Brain microvascular endothelial cell (primary cell): Measurements from ENCODE around the gene CLEC4A.
"Not testable (repeated sequence)": the region's sequence is repeated elsewhere in the genome, so short reads cannot be mapped to it uniquely, and the experiment has no call there.

ENCODE experiments used
- DNase-seq: peaks from one replicate; pipeline ENCODE4 v3.0.0-alpha.2; 2020
- H3K27ac ChIP-seq: fragments of 250-450 bp; sonication (Bioruptor Pico); 2 replicates; pipeline ENCODE4 v1.5.1; 2020; ENCODE audit warnings: mild to moderate bottlenecking, moderate library complexity
- H3K27me3 ChIP-seq: fragments of 250-450 bp; sonication (Bioruptor Pico); replicated peaks from 2 replicates; pipeline ENCODE4 v1.5.1; 2020; ENCODE audit warnings: mild to moderate bottlenecking
- H3K36me3 ChIP-seq: fragments of 250-450 bp; sonication (Bioruptor Pico); replicated peaks from 2 replicates; pipeline ENCODE4 v1.5.1; 2020; ENCODE audit warnings: mild to moderate bottlenecking
- H3K4me3 ChIP-seq: 2 replicates; pipeline ENCODE4 v1.5.1; 2011; ENCODE audit warnings: low read depth, mild to moderate bottlenecking, control low read depth, low read length, moderate library complexity
- in situ Hi-C: cut with HindIII; loops from 2 replicates; pipeline ENCODE4 v1.10.0; 2017; ENCODE audit warnings: low sequenced_read_pairs, low pct_ligation_motif_present
- TF ChIP-seq, protein P1 (sequence below): IDR thresholded peaks from 2 replicates; pipeline ENCODE4 v1.5.1; 2011; ENCODE audit warnings: low read depth, mild to moderate bottlenecking, moderate library complexity, low read length, control low read depth, inconsistent platforms; ENCODE audit errors: missing control alignments

CLEC4A gene

DNA sequence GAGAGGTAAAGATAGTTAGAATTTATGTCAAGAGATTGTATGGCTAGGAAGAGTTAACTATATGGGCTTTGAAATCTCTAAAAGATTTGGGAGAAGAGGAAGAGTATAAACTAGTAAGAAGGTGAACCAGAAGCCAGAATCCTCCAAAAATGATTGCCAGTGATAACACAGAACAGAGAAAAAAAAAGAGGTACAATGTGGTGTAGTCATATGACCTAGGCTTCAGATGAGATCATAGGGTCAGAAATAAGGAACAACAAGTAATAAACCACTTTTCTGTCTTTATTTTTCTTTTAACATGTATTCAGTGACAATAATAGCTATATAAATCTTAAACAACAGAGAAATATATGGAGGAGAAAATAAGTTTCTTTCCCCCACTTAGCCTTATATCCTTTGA, 43.3 kb upstream of the CLEC4A start:
- TF ChIP-seq, protein P1, sequence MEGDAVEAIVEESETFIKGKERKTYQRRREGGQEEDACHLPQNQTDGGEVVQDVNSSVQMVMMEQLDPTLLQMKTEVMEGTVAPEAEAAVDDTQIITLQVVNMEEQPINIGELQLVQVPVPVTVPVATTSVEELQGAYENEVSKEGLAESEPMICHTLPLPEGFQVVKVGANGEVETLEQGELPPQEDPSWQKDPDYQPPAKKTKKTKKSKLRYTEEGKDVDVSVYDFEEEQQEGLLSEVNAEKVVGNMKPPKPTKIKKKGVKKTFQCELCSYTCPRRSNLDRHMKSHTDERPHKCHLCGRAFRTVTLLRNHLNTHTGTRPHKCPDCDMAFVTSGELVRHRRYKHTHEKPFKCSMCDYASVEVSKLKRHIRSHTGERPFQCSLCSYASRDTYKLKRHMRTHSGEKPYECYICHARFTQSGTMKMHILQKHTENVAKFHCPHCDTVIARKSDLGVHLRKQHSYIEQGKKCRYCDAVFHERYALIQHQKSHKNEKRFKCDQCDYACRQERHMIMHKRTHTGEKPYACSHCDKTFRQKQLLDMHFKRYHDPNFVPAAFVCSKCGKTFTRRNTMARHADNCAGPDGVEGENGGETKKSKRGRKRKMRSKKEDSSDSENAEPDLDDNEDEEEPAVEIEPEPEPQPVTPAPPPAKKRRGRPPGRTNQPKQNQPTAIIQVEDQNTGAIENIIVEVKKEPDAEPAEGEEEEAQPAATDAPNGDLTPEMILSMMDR, result no peak
- Histone ChIP-seq H3K27ac (no peak overlapping the region), H3K27me3 (no peaks in the 10 kb centered on the region), H3K4me3 (no peak overlapping the region), H3K36me3 (no peaks in the 10 kb centered on the region)
- no peak for DNase-seq
- in situ Hi-C loops, result no loop called here

DNA sequence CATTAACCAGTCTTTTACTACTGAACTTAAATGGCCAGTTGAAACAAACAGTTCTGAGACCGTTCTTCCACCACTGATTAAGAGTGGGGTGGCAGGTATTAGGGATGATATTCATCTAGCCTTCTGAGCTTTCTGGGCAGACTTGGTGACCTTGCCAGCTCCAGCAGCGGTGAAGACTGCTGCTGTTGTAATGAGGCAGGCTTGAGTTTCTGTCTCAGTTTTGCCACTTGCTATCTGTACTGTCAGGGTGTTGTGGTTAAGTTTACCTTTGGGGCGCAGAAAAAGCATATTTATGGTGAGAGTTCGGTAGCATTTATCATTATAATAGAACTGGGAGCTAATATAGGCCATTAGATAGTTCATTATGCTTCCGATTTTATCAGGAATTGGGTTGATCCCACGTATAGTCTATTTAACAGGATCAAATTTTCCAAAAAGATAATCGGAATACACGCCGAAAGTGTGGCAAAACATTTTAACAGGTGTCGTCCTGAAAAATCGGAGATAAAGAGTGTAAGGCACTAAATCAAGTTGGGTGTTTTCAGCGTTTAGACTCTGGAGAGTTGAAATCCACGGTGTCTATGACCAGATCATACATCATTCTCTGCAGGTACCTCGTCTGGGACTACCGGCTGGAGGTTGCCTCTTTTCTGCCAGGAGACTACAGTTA, 42.0 kb upstream of the CLEC4A start:
- Histone ChIP-seq H3K36me3 (no peaks in the 10 kb centered on the region), H3K4me3 (peak overlapping the region; percentile 98), H3K27ac (peak overlapping the region; percentile 53), H3K27me3 (no peaks in the 10 kb centered on the region)
- DNase-seq, result no peak
- TF ChIP-seq, protein P1, result no peak
- in situ Hi-C loops, result no loop called here

DNA sequence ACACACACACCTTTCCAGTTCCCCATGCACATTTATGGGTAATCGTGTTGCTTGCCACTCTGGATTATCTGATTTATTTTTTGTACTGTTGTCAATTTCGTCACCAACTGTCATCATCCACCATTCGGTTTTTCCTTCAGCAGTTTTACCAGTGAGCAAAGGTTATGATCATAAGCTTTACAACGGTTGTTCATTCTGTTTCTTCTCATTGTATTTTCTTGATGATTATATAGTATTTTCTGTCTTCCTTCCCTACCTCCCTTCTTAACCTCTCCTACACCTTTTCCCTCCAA, 40.7 kb upstream of the CLEC4A start:
- DNase-seq, result no peak
- H3K27ac ChIP-seq, result peak overlapping the region; percentile 53
- TF ChIP-seq, protein P1, result no peak
- no peaks in the 10 kb centered on the region for H3K27me3 ChIP-seq
- peak overlapping the region; percentile 98 for H3K4me3 ChIP-seq
- in situ Hi-C loops, result no loop called here
- no peaks in the 10 kb centered on the region for H3K36me3 ChIP-seq

DNA sequence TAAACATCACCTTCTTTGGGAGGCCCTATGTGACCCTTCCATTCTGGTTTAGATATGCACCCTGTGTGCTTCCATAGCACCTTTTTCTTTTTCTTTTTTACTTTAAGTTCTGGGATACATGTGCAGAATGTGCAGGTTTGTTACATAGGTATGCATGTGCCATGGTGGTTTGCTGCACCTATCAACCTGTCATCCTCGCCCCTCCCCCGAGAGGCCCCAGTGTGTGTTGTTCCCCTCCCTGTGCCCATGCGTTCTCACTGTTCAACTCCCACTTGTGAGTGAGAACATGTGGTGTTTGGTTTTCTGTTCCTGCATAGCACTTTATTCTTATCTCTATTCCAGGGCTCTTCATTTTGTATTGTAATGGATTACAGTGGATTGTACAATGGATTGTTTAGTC, 39.1 kb upstream of the CLEC4A start:
- H3K27ac ChIP-seq, DNase-seq, in situ Hi-C loops, H3K27me3 ChIP-seq, H3K36me3 ChIP-seq, H3K4me3 ChIP-seq: not testable (repeated sequence)

DNA sequence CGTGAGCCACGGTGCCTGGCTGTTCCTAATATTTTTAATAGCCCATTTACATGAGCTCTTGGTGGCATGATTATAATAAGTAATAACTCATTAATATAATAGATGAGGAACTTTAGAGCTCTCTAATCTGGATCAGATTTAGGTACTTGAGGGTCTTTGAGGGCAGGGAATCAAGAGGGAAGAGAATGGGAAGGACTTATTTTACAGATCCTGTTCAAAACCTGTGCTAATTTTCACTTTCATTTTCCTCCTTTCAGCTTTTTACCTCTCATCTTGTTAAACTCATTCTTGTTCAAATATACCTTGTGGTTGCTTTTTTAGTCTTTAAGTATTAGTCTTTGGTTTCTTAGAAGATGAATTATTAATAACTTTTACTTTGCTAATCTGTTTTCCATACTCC, 35.8 kb upstream of the CLEC4A start:
- TF ChIP-seq, protein P1, result no peak
- in situ Hi-C loops, result no loop called here
- Histone ChIP-seq H3K27ac (no peak overlapping the region), H3K36me3 (peaks cover 24% of the 10 kb centered on the region), H3K27me3 (no peaks in the 10 kb centered on the region), H3K4me3 (no peak overlapping the region)
- no peak for DNase-seq

DNA sequence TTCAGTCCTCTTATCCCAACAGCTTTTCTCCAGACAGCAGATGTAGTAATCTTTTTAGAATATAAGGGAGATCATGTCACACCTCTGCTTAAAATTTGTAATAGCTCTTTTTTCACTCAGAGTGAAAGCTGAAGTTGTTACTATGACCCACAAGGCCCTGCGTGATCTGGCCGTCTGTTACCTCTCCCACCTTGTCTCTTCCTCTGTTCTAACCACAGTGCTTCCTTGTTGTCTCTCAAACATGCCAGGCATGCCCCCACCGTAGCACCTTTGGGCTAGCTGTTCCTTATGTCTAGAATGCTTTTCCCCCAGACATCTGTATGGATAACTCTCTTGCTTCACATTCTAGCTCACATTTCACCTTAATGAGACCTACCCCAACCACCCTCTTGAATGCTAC, 34.8 kb upstream of the CLEC4A start:
- no peak overlapping the region for H3K4me3 ChIP-seq
- no peak for DNase-seq
- TF ChIP-seq, protein P1, result no peak
- H3K36me3 ChIP-seq, result peaks cover 32% of the 10 kb centered on the region
- no peak overlapping the region for H3K27ac ChIP-seq
- in situ Hi-C loops, result no loop called here
- no peaks in the 10 kb centered on the region for H3K27me3 ChIP-seq

DNA sequence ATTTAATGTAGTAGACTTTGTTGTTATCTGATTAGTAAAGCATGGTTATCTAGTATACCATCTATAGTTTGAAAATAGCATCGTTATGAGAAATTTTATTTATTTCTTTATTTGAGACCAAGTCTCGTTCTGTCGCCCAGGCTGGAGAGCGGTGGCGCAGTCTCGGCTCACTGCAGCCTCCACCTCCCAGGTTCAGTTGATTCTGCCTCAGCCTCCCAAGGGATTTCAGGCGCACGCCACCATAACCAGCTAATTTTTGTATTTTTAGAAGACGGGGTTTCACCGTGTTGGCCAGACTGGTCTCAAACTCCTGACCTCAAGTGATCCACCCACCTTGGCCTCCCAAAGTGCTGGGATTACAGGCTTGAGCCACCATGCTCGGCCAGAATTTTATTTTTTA, 34.1 kb upstream of the CLEC4A start:
- H3K4me3 ChIP-seq, in situ Hi-C loops, H3K27ac ChIP-seq, H3K27me3 ChIP-seq, DNase-seq: not testable (repeated sequence)
- peaks cover 34% of the 10 kb centered on the region for H3K36me3 ChIP-seq
